IMR-90 (cell line): ENCODE measurements around the gene UNKL. TPM values are rescaled to one million over a fixed set of nuclear protein-coding genes. Genes with fewer than 3 reads are reported as not detected.

Experiments used
- ATAC-seq: fragments of 200-7000 bp; cut with Tn5 transposase; 2 replicates; pipeline ENCODE4 v1.9.1; 2020; ENCODE audit warnings: low read depth, mild to moderate bottlenecking, moderate library complexity
- BruUV-seq: library from RNA; stranded (reverse); fragments of 400-500 nt; replicated peaks from 2 replicates; lab custom pipeline; 2021; lab: Mats Ljungman, UMichigan
- CTCF ChIA-PET: fragments of 300-600 bp; formaldehyde crosslinking; extraction: SDS; loops from one replicate; lab custom pipeline; 2021; ENCODE audit warnings: antibody characterized with exemption; lab: Yijun Ruan, JAX
- POLR2A ChIA-PET: fragments of 300-600 bp; sonication (Branson Sonifier 250); formaldehyde crosslinking; loops from one replicate; lab custom pipeline; 2022; ENCODE audit warnings: antibody characterized with exemption; ENCODE audit not compliant: unreplicated experiment; lab: Charles Lee
- DNase-seq: peaks from one replicate; pipeline ENCODE4 v3.0.0; 2013
- H2AFZ ChIP-seq: replicated peaks from 2 replicates; pipeline ENCODE3; 2013; ENCODE audit warnings: low read length, mild to moderate bottlenecking; ENCODE audit not compliant: poor library complexity
- H2AK5ac ChIP-seq: 2 replicates; pipeline ENCODE4 v1.6.1; 2013; ENCODE audit warnings: low read depth, low read length, inconsistent platforms
- H2AK9ac ChIP-seq: replicated peaks from 2 replicates; pipeline ENCODE3; 2013; ENCODE audit warnings: mild to moderate bottlenecking, low read depth, low read length, moderate library complexity; ENCODE audit not compliant: poor library complexity
- H2BK120ac ChIP-seq: 2 replicates; pipeline ENCODE4 v1.6.1; 2013; ENCODE audit warnings: low read depth, low read length, inconsistent platforms
- H2BK15ac ChIP-seq: 3 replicates; pipeline ENCODE4 v1.6.1; 2013; ENCODE audit warnings: low read depth, low read length, inconsistent platforms
- H2BK20ac ChIP-seq: 2 replicates; pipeline ENCODE4 v1.6.1; 2013; ENCODE audit warnings: low read depth, mild to moderate bottlenecking, inconsistent platforms, low read length, moderate library complexity
- H2BK5ac ChIP-seq: 2 replicates; pipeline ENCODE4 v1.6.1; 2013; ENCODE audit warnings: mild to moderate bottlenecking, low read depth, low read length, inconsistent platforms; ENCODE audit not compliant: poor library complexity, severe bottlenecking
- H3K14ac ChIP-seq: replicated peaks from 2 replicates; pipeline ENCODE4 v1.6.1; 2013; ENCODE audit warnings: low read depth, low read length, inconsistent platforms
- H3K18ac ChIP-seq: 2 replicates; pipeline ENCODE4 v1.6.1; 2013; ENCODE audit warnings: low read depth, low read length, control low read depth
- H3K23ac ChIP-seq: 2 replicates; pipeline ENCODE4 v1.6.1; 2013; ENCODE audit warnings: low read depth, low read length, inconsistent platforms
- H3K27ac ChIP-seq: 2 replicates; pipeline ENCODE4 v1.5.1; 2013; ENCODE audit warnings: mild to moderate bottlenecking, control low read depth, low read length; ENCODE audit not compliant: insufficient read depth
- H3K27me3 ChIP-seq: 2 replicates; pipeline ENCODE4 v1.6.1; 2013; ENCODE audit warnings: low read length; ENCODE audit not compliant: control insufficient read depth, insufficient read depth
- H3K36me3 ChIP-seq: 2 replicates; pipeline ENCODE4 v1.6.1; 2013; ENCODE audit warnings: low read length, mixed read lengths; ENCODE audit not compliant: control insufficient read depth, insufficient read depth
- H3K4ac ChIP-seq: 2 replicates; pipeline ENCODE4 v1.6.1; 2013; ENCODE audit warnings: low read depth, low read length, inconsistent platforms
- H3K4me1 ChIP-seq: 2 replicates; pipeline ENCODE4 v1.6.1; 2013; ENCODE audit warnings: low read length, mixed read lengths; ENCODE audit not compliant: control insufficient read depth, insufficient read depth
- H3K4me2 ChIP-seq: 2 replicates; pipeline ENCODE4 v1.6.1; 2013; ENCODE audit warnings: low read depth, mild to moderate bottlenecking, control low read depth, low read length, moderate library complexity
- H3K4me3 ChIP-seq: 2 replicates; pipeline ENCODE4 v1.5.1; 2013; ENCODE audit warnings: low read depth, mild to moderate bottlenecking, control low read depth, low read length, moderate library complexity; ENCODE audit not compliant: insufficient read depth
- H3K56ac ChIP-seq: 2 replicates; pipeline ENCODE4 v1.6.1; 2013; ENCODE audit warnings: low read length, inconsistent platforms; ENCODE audit not compliant: insufficient read depth; ENCODE audit errors: extremely low read depth
- H3K79me1 ChIP-seq, 2 experiments: 2 replicates each; pipeline ENCODE4 v1.6.1; 2013; ENCODE audit warnings: low read length in 2 of 2, inconsistent platforms in 1 of 2, low read depth in 1 of 2
- H3K9ac ChIP-seq: 2 replicates; pipeline ENCODE4 v1.6.1; 2013; ENCODE audit warnings: low read depth, low read length, control low read depth
- H3K9me1 ChIP-seq: 2 replicates; pipeline ENCODE4 v1.6.1; 2013; ENCODE audit warnings: low read length, inconsistent platforms; ENCODE audit not compliant: insufficient read depth
- H3K9me3 ChIP-seq: 2 replicates; pipeline ENCODE4 v1.6.1; 2013; ENCODE audit warnings: low read length; ENCODE audit not compliant: control insufficient read depth, insufficient read depth
- H4K20me1 ChIP-seq: 2 replicates; pipeline ENCODE4 v1.6.1; 2013; ENCODE audit warnings: low read length, inconsistent platforms; ENCODE audit not compliant: insufficient read depth
- H4K5ac ChIP-seq: 2 replicates; pipeline ENCODE4 v1.6.1; 2013; ENCODE audit warnings: mild to moderate bottlenecking, low read depth, low read length, control low read depth
- H4K8ac ChIP-seq, 2 experiments: 2 replicates each; pipeline ENCODE4 v1.6.1; 2013; ENCODE audit warnings: low read depth in 2 of 2, low read length in 2 of 2, control low read depth in 1 of 2, inconsistent platforms in 1 of 2
- H4K91ac ChIP-seq: 2 replicates; pipeline ENCODE4 v1.6.1; 2013; ENCODE audit warnings: low read depth, low read length, inconsistent platforms; ENCODE audit not compliant: insufficient read depth
- BHLHE40 ChIP-seq: fragments of 150-350 bp; IDR thresholded peaks from 2 replicates; pipeline ENCODE4 v1.6.1; 2016; ENCODE audit warnings: mild to moderate bottlenecking, low read depth, low read length
- CHD1 ChIP-seq: IDR thresholded peaks from 2 replicates; pipeline ENCODE4 v1.6.1; 2012; ENCODE audit warnings: low read depth, low read length, improper control_type of control experiment
- CTCF ChIP-seq: conservative IDR thresholded peaks from 2 replicates; pipeline ENCODE4 v1.5.1; 2012; ENCODE audit warnings: mild to moderate bottlenecking, low read depth, low read length, improper control_type of control experiment
- FOS ChIP-seq: fragments of 150-350 bp; IDR thresholded peaks from 2 replicates; pipeline ENCODE4 v1.6.1; 2016; ENCODE audit warnings: low read depth, low read length
- MAFK ChIP-seq: IDR thresholded peaks from 2 replicates; pipeline ENCODE4 v1.6.1; 2012; ENCODE audit warnings: low read depth, low read length, improper control_type of control experiment
- MXI1 ChIP-seq: IDR thresholded peaks from 2 replicates; pipeline ENCODE4 v1.6.1; 2012; ENCODE audit warnings: low read depth, mild to moderate bottlenecking, low read length, moderate library complexity, borderline replicate concordance
- POLR2A ChIP-seq: IDR thresholded peaks from 2 replicates; pipeline ENCODE4 v1.6.1; 2012; ENCODE audit warnings: mild to moderate bottlenecking, low read depth, low read length
- RAD21 ChIP-seq: IDR thresholded peaks from 2 replicates; pipeline ENCODE4 v1.6.1; 2012; ENCODE audit warnings: low read length, improper control_type of control experiment
- RCOR1 ChIP-seq: IDR thresholded peaks from 2 replicates; pipeline ENCODE4 v1.6.1; 2012; ENCODE audit warnings: mild to moderate bottlenecking, low read length, improper control_type of control experiment; ENCODE audit not compliant: insufficient replicate concordance
- RFX5 ChIP-seq: IDR thresholded peaks from 2 replicates; pipeline ENCODE4 v1.8.0; 2012; ENCODE audit warnings: low read depth, mild to moderate bottlenecking, low read length, moderate library complexity
- SMC3 ChIP-seq: fragments of 150-350 bp; IDR thresholded peaks from 2 replicates; pipeline ENCODE4 v1.6.1; 2016; ENCODE audit warnings: low read depth, mild to moderate bottlenecking, antibody characterized with exemption, low read length, moderate library complexity
- WGBS, 2 experiments: methylation state at CpG; one replicate each; pipeline versions ENCODE4 v1.1.5 to v1.1.7; 2013; ENCODE audit warnings: missing lambda C conversion rate in 2 of 2; ENCODE audit not compliant: insufficient read length in 1 of 2; ENCODE audit errors: extremely low coverage in 2 of 2; 5-methylcytosine and 5-hydroxymethylcytosine counted together
- dilution Hi-C: fragments of 300-500 bp; cut with HindIII; formaldehyde crosslinking; loops from one replicate; pipeline ENCODE4 v1.14.3; 2018; ENCODE audit warnings: low sequenced_read_pairs; ENCODE audit not compliant: unreplicated experiment
- in situ Hi-C: fragments of 300-500 bp; cut with MboI; formaldehyde crosslinking; loops from 3 replicates; pipeline ENCODE4 v1.14.3; 2019; ENCODE audit warnings: low sequenced_read_pairs, inconsistent platforms, mixed read lengths
- intact Hi-C: fragments of 100-400 bp; cut with micrococcal nuclease; formaldehyde crosslinking; loops from 2 replicates; pipeline ENCODE4 v1.10.0; 2022
- polyA plus RNA-seq, 3 experiments: library from polyadenylated mRNA; depleted of rRNA; stranded (reverse); fragments of >200 nt; gene quantifications; 2 replicates each; pipeline ENCODE4 v1.2.3, GENCODE V29; 2012; ENCODE audit warnings: low replicate concordance in 1 of 3
- total RNA-seq: library from RNA; depleted of rRNA; stranded (reverse); fragments of >200 nt; gene quantifications from 2 replicates; pipeline ENCODE4 v1.2.3, GENCODE V29; 2012
- TF ChIP-seq, protein P1 (sequence below): fragments of 150-350 bp; IDR thresholded peaks from 2 replicates; pipeline ENCODE4 v1.6.1; 2016; ENCODE audit warnings: low read depth, mild to moderate bottlenecking, low read length, moderate library complexity, borderline replicate concordance

UNKL gene
- total and polyA plus RNA-seq, 2 of the 4 experiments (the other 2 are of a cell fraction): 4.1 to 13.3 TPM

- intact Hi-C loops: no loop called here
- no TSS peak for BruUV-seq
- Histone ChIP-seq H3K9ac (no peak overlapping the region), H3K9me1 (no peaks in the 10 kb centered on the region), H4K5ac (no peak overlapping the region), H3K9me3 (peaks cover 3% of the 10 kb centered on the region; the same call in 1 of the 2 replicates), H3K79me1 (peaks cover 0 to 7% of the 10 kb centered on the region in 2 experiments; a peak in 1 of 4 replicates), H2AK9ac (peak overlapping the region; percentile 13), H3K14ac (no peak overlapping the region), H4K8ac (no peak overlapping the region), H2AK5ac (no peak overlapping the region), H3K27me3 (peaks cover 7% of the 10 kb centered on the region), H3K4me2 (no peak overlapping the region), H3K23ac (no peak overlapping the region), H3K18ac (no peak overlapping the region), H3K4me3 (no peak overlapping the region), H2BK5ac (no peak overlapping the region), H3K36me3 (peaks cover 28% of the 10 kb centered on the region; the same call in 1 of the 2 replicates), H3K27ac (no peak overlapping the region), H2AFZ (no peak overlapping the region), H2BK15ac (no peak overlapping the region), H3K4ac (no peak overlapping the region), H4K20me1 (peaks cover 30% of the 10 kb centered on the region), H2BK20ac (no peak overlapping the region), H4K91ac (no peak overlapping the region), H3K56ac (no peak overlapping the region), H3K4me1 (peaks cover 4% of the 10 kb centered on the region), H2BK120ac (no peak overlapping the region)
- ChIA-PET CTCF (no interaction called here), POLR2A (interaction anchor here (0.6 kb wide), 1 partner anchor 384 kb away, joined by 3 read pairs; no protein-coding TSS in a partner anchor)
- dilution Hi-C loops: no loop called here
- 96% methylated on average over 6 of the region's 17 CpGs; no CpG with 5 or more reads in 1 of the 2 experiments for WGBS, 2 experiments
- TF ChIP-seq SMC3 (no peak), CTCF (no peak), RCOR1 (no peak), FOS (no peak), RAD21 (no peak), MAFK (no peak), POLR2A (no peak), MXI1 (no peak), CHD1 (no peak), BHLHE40 (no peak), RFX5 (no peak)
- TF ChIP-seq, protein P1, sequence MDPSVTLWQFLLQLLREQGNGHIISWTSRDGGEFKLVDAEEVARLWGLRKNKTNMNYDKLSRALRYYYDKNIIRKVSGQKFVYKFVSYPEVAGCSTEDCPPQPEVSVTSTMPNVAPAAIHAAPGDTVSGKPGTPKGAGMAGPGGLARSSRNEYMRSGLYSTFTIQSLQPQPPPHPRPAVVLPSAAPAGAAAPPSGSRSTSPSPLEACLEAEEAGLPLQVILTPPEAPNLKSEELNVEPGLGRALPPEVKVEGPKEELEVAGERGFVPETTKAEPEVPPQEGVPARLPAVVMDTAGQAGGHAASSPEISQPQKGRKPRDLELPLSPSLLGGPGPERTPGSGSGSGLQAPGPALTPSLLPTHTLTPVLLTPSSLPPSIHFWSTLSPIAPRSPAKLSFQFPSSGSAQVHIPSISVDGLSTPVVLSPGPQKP: no peak
- no peak for DNase-seq
- in situ Hi-C loops: no loop called here
- no peak for ATAC-seq
Observed at GRCh38 chr16:1326946-1327618, 87.4 kb downstream of the UNKL start.
